ENCODE measurements around the gene AMDHD2. TPM values are rescaled to one million over a fixed set of nuclear protein-coding genes. Genes with fewer than 3 reads are reported as not detected.

The AMDHD2 gene
- total RNA-seq, 1 donor: 31.1 TPM

DNA sequence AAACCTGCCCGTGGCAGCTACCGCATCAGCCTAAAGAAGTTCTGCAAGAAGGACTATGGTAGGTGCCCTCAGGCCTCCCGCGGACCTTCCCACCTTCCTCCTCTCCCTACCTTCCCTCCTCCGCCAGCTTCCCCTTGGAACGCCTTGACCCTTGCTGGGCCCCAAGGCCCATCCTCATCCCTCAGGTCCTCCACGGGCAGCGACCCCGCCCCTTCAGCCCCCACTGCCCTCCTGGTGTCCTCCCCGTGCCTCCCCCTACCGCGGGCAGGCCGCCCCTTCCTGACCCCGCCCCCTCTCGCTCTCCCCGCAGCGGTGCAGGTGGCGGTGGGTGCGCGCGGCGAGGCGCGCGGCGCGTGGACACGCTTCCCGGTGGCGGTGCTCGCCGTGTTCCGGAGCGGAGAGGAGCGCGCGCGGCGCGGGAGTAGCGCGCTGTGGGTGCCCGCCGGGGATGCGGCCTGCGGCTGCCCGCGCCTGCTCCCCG, 46.7 kb upstream of the AMDHD2 start:
- DNase-seq (ENCODE audit: low read depth): no peak
- H3K4me3 ChIP-seq (ENCODE audit: low read depth, low read length): peak overlapping the region; percentile 35

DNA sequence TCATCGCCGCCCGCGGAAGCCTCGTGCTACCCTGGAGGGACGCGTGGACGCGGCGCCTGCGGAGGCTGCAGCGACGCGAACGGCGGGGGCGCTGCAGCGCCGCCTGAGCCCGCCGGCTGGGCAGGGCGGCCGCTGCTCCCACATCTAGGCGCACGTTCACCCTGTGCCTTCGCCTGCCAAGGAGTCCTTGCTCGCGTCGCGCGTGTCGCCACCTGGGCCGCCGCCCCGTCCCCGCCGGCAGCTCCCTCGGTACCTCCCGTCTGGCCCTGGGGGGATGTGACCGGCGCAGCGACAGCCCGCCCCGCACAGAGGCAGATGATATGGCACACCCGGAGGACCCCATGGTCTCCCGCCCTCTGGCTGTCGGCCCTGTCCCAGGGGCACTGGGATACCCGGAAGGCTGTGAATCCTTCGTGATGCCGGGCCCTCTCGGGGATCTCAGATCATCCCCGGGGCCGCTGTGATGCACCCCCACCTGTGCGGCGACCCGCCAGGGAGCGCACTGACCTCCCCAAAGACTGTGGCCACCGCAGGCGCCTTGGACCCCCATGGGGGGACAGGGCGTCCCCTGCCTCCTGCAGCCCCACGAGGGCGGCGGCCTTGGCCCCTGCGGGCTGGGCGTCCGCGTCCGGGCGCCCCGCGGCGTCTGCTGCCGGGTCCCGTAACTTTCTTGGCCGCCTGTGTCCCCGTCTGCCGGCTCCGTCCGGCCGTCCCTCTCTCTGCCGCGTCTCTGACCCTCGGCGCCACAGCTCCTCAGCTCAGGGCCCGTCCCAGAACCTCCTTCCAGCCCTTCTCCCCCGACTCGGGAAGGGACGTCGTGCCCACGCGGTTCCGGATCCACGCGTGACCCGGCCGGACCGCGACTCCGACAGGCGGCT, 45.9 kb upstream of the AMDHD2 start:
- peak; percentile 44 for DNase-seq (ENCODE audit: low read depth)
- TF ChIP-seq, protein P1, sequence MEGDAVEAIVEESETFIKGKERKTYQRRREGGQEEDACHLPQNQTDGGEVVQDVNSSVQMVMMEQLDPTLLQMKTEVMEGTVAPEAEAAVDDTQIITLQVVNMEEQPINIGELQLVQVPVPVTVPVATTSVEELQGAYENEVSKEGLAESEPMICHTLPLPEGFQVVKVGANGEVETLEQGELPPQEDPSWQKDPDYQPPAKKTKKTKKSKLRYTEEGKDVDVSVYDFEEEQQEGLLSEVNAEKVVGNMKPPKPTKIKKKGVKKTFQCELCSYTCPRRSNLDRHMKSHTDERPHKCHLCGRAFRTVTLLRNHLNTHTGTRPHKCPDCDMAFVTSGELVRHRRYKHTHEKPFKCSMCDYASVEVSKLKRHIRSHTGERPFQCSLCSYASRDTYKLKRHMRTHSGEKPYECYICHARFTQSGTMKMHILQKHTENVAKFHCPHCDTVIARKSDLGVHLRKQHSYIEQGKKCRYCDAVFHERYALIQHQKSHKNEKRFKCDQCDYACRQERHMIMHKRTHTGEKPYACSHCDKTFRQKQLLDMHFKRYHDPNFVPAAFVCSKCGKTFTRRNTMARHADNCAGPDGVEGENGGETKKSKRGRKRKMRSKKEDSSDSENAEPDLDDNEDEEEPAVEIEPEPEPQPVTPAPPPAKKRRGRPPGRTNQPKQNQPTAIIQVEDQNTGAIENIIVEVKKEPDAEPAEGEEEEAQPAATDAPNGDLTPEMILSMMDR (IDR thresholded peaks at IDR 0.05; ENCODE audit: insufficient read depth, low read depth, low read length): peak; percentile 16
- peak overlapping the region; percentile 71 for H3K4me3 ChIP-seq (ENCODE audit: low read depth, low read length)

More for the DNA sequence above, 46.7 kb upstream of the AMDHD2 start:
- TF ChIP-seq, protein P1 (IDR thresholded peaks at IDR 0.05; ENCODE audit: insufficient read depth, low read depth, low read length): no peak

DNA sequence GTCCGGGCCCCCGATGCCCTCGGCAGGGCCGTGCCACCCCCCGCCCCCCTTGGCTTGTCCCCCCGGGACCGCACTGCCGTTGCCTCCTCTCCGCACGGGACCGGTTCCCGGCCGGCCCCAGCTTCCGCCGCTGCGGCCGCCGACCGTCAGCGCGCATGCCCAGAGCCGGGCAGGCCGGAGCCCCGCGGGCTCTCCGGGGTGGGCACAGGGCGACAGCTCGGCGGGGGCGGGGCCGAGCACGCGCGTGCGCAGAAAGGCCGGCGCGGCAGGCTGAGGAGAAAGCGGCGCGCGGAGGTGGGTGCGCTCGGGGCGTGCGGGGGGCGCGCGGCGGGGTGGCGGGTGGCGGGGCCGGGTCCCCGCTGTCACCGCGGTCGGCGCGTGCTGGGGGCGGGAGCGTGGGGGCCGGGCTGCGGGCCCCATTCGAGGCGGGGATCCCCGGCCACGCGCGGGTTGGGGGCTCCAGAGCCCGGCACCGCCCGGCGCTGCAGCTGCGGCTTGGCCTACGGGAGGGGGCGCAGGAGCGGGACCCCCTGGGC, 45.2 kb upstream of the AMDHD2 start, which contains the start of gene TBC1D24:
TBC1D24 (plus strand) TSS at position 251 of the 536 bp plus-strand sequence. CDS start 21,022 bp downstream, outside the sequence.
- TF ChIP-seq, protein P1 (IDR thresholded peaks at IDR 0.05; ENCODE audit: insufficient read depth, low read depth, low read length): no peak
- DNase-seq (ENCODE audit: low read depth): peak; percentile 83
- H3K4me3 ChIP-seq (ENCODE audit: low read depth, low read length): peak within 1 kb of the TSS; percentile 71

DNA sequence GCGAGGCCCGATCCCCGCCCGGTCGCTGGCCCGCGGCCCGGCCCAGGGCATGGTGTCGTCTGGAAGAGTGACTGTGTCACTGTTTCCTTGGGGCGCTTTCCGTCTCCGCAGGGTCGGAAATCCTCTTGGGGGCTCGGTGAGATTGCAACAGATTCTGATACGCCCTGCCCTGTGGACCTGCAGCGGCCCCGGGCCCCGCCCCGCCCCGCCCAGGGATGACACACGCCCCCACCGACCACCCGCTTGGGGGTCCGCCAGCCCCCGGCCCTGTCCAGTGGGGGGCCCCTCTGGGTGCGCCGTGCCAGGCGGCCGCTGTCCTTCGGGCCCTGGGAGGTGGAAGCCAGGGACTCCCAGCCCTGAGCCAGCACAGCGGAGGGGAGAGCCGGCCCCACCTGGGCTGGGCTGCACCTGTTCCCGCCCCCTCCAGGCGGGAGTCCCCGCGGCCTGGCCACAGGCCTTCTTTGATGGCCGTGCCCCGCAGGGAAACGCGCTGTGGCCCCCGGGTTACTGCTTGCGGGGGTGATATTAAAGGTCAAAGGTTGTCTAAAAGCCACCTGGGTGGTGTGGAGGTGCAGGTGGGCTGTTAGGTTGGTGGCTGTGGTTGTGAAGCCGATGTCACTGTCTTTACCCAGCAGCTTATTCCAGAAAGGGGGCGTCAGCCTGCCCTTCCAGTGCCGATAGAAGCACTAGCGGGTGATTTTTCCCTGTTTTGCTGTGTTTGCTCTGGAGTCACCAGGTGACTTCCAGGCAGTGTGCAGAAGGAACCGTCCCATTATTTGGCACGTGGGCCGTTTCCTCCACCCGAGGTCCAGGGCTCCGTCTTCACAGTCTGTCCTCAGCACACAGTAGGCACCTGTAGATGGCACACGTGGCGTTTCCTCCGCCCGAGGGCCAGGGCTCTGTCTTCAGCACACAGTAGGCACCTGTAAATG, 44.5 kb upstream of the AMDHD2 start:
- TF ChIP-seq, protein P1 (IDR thresholded peaks at IDR 0.05; ENCODE audit: insufficient read depth, low read depth, low read length): no peak
- peak overlapping the region; percentile 59 for H3K4me3 ChIP-seq (ENCODE audit: low read depth, low read length)
- no peak for DNase-seq (ENCODE audit: low read depth)

DNA sequence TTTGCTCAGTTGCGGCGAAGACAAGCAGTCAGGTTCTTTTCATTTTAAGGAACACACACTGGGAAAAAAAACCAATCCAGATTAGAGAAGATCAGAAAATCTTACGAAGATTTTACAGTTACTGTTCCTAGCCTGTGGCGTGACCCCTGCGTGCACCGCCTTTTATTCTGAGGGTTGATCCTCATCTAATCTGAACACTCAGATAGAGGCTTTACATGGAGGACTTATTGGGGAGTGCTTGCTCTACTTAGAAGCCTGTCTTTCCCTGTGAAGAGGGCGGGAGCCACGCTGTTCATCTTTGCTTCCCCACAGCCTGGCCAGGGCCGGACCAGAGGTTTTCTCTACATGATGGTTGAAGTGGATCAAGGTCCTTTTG, 43.8 kb upstream of the AMDHD2 start:
- no peak overlapping the region for H3K4me3 ChIP-seq (ENCODE audit: low read depth, low read length)
- DNase-seq (ENCODE audit: low read depth): no peak
- TF ChIP-seq, protein P1 (IDR thresholded peaks at IDR 0.05; ENCODE audit: insufficient read depth, low read depth, low read length): no peak

DNA sequence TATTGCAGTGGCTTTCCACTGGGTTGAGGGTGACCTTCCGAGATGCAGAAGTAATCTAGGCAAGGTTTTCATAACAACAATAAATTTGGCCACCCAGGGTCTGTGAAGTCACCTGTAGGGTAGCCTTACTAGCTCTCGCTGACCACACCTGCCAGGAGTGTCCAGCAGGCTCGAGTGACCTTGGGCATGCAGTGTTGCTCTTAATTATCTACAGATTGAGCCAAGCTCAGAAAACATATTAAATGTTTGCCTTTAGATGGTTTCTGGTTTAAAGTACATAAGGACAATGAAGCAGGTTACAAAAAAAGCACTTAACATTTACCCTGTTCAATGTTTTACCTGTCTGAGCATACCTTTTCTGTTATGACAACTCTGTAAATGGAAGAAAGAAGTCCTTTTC, 43.4 kb upstream of the AMDHD2 start:
- H3K4me3 ChIP-seq (ENCODE audit: low read depth, low read length): no peak overlapping the region
- DNase-seq (ENCODE audit: low read depth): no peak
- TF ChIP-seq, protein P1 (IDR thresholded peaks at IDR 0.05; ENCODE audit: insufficient read depth, low read depth, low read length): no peak
